ENCODE data around the gene CIROP. TPM values are rescaled to one million over a fixed set of nuclear protein-coding genes. Genes with fewer than 3 reads are reported as not detected.

The CIROP gene
- total and polyA plus RNA-seq, 2 donors (not counting 1 experiment from before 2014, with no cell fraction given), result 0.09 to 0.17 TPM

DNA sequence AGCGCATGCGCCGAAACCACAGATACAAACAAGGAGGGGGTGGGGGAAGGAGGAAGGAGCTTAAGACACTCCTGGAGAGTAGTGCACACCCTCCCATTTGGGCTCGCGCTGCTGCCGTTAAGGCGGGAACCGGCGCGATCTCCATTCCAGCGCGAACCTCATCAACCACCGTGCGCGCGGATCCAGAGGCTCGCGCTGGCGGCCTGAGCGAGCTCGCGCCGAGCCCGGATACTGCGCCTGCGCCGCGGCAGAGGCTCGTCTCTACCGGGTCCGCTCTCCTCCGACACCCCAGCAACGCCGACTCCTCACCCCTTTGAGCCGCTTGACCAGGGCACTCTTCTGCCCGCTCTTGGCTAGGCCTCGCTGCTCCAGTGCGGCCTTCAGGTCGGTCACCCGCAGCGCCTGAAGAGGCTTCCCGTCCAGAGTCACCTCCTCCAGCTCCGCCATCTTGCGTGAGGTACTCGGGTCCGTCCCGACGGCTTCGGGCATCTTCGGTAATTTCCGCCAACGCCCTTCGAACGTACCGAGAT, 10.1 kb downstream of the CIROP start, which contains the start of gene ACIN1:
ACIN1 (minus strand) TSS at position 471 of the 530 bp plus-strand sequence; CDS start at position 447, 24 bp downstream.
- H3K79me2 ChIP-seq (ENCODE audit: control insufficient read depth, insufficient read depth, low read length), result peaks cover 73% of the 10 kb centered on the region
- TF ChIP-seq EZH2 (IDR thresholded peaks at IDR 0.05; ENCODE audit: low read length, missing control alignments), result no peak
- TF ChIP-seq, protein P1, sequence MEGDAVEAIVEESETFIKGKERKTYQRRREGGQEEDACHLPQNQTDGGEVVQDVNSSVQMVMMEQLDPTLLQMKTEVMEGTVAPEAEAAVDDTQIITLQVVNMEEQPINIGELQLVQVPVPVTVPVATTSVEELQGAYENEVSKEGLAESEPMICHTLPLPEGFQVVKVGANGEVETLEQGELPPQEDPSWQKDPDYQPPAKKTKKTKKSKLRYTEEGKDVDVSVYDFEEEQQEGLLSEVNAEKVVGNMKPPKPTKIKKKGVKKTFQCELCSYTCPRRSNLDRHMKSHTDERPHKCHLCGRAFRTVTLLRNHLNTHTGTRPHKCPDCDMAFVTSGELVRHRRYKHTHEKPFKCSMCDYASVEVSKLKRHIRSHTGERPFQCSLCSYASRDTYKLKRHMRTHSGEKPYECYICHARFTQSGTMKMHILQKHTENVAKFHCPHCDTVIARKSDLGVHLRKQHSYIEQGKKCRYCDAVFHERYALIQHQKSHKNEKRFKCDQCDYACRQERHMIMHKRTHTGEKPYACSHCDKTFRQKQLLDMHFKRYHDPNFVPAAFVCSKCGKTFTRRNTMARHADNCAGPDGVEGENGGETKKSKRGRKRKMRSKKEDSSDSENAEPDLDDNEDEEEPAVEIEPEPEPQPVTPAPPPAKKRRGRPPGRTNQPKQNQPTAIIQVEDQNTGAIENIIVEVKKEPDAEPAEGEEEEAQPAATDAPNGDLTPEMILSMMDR (conservative IDR thresholded peaks at IDR 0.05 in 1 of 2, IDR thresholded peaks at IDR 0.05 in 1 of 2; ENCODE audit: low read depth in 1 of 2, low read length in 2 of 2), result no peak
- no peaks in the 10 kb centered on the region for H3K27me3 ChIP-seq (ENCODE audit: control insufficient read depth, insufficient read depth, low read length)
- peak; percentile 87 to 92 for DNase-seq (ENCODE audit: low read depth in 2 of 2)
- H3K4me1 ChIP-seq (ENCODE audit: control insufficient read depth, extremely low read depth, insufficient read depth, low read length), result no peaks in the 10 kb centered on the region
- peaks cover 11% of the 10 kb centered on the region for H3K36me3 ChIP-seq (ENCODE audit: control insufficient read depth, insufficient read depth, low read length)
- peak within 1 kb of the TSS; percentile 92 for H3K4me2 ChIP-seq (ENCODE audit: extremely low read depth, insufficient read depth, low read length)
- H3K27ac ChIP-seq (ENCODE audit: insufficient read depth, low read length), result peak within 1 kb of the TSS; percentile 98
- H3K4me3 ChIP-seq (replicated peaks in 1 of 4; ENCODE audit: control extremely low read depth in 1 of 4, insufficient read depth in 1 of 4, low read depth in 3 of 4, low read length in 4 of 4), result peak within 1 kb of the TSS; percentile 79 to 93 (median 87)
- H3K9me3 ChIP-seq (ENCODE audit: control insufficient read depth, insufficient read depth, low read depth, low read length), result no peaks in the 10 kb centered on the region
- peak within 1 kb of the TSS; percentile 83 for H2AFZ ChIP-seq (ENCODE audit: low read length)
- H4K20me1 ChIP-seq (ENCODE audit: control insufficient read depth, extremely low read depth, insufficient read depth, low read length), result no peaks in the 10 kb centered on the region
- peak within 1 kb of the TSS; percentile 99 for H3K9ac ChIP-seq (ENCODE audit: insufficient read depth, low read length)

DNA sequence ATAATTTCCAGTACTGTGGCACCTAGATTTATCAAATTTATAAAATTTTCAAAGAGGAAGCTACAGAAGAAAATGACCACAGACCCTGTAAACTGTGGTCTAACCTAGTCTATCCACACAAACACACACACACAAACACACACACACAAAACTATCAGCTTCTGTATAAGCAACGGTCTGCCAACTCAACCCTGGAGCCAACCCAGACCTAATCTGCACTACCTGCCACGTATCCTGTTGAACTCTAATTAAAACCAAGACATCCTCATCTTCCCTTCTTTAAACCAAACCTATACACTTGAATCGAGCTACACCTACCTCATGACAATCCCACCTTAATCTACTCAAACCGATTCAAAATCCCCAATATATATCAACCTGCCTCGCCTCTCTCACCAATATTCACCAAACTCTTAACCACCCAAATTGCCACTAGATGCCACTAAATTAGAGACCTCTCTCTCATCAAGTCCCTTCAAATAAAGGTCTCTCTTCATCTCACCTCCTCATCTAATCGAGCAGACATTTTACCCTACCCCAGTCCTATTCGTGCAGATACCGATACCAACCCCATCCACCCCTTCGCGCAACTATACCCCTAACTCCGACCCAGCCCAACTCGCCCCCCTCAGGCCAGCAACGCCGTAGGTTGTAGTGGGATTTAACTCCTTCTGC, 10.7 kb downstream of the CIROP start:
- Histone ChIP-seq H3K27ac (ENCODE audit: insufficient read depth, low read length) (peak overlapping the region; percentile 98), H3K9me3 (ENCODE audit: control insufficient read depth, insufficient read depth, low read depth, low read length) (no peaks in the 10 kb centered on the region), H3K4me1 (ENCODE audit: control insufficient read depth, extremely low read depth, insufficient read depth, low read length) (no peaks in the 10 kb centered on the region), H4K20me1 (ENCODE audit: control insufficient read depth, extremely low read depth, insufficient read depth, low read length) (no peaks in the 10 kb centered on the region), H3K4me3 (replicated peaks in 1 of 4; ENCODE audit: control extremely low read depth in 1 of 4, insufficient read depth in 1 of 4, low read depth in 3 of 4, low read length in 4 of 4) (peak overlapping the region; percentile 79 to 93 (median 87)), H3K27me3 (ENCODE audit: control insufficient read depth, insufficient read depth, low read length) (no peaks in the 10 kb centered on the region), H3K36me3 (ENCODE audit: control insufficient read depth, insufficient read depth, low read length) (peaks cover 15% of the 10 kb centered on the region), H3K79me2 (ENCODE audit: control insufficient read depth, insufficient read depth, low read length) (peaks cover 76% of the 10 kb centered on the region), H3K9ac (ENCODE audit: insufficient read depth, low read length) (peak overlapping the region; percentile 99), H2AFZ (ENCODE audit: low read length) (no peak overlapping the region), H3K4me2 (ENCODE audit: extremely low read depth, insufficient read depth, low read length) (peak overlapping the region; percentile 92)
- TF ChIP-seq EZH2 (IDR thresholded peaks at IDR 0.05; ENCODE audit: low read length, missing control alignments), result no peak
- TF ChIP-seq, protein P1 (conservative IDR thresholded peaks at IDR 0.05 in 1 of 2, IDR thresholded peaks at IDR 0.05 in 1 of 2; ENCODE audit: low read depth in 1 of 2, low read length in 2 of 2), result peak; percentile 27
- no peak for DNase-seq (ENCODE audit: low read depth in 2 of 2)

DNA sequence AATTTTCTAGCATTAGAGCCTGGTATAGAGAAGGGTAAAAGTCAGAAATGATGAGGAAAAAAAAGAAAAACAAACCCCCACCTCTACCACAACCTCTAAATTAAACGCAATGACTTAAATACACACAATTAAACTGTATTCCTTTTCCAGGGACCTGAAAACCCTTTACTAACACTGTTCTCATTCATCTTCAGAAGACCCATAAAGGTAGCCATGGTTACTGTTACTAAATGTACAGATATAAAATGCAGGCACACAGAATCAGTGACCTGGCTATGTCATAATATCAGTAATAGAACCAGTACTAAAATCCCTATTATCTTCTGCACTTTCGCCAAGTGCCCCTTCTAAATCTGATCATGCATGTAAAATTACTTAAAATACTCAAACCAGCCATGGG, 11.3 kb downstream of the CIROP start:
- H3K4me2 ChIP-seq (ENCODE audit: extremely low read depth, insufficient read depth, low read length), result peak overlapping the region; percentile 92

More for the DNA sequence above, 11.3 kb downstream of the CIROP start:
- Histone ChIP-seq H3K9me3 (ENCODE audit: control insufficient read depth, insufficient read depth, low read depth, low read length) (no peaks in the 10 kb centered on the region), H2AFZ (ENCODE audit: low read length) (no peak overlapping the region), H3K79me2 (ENCODE audit: control insufficient read depth, insufficient read depth, low read length) (peaks cover 73% of the 10 kb centered on the region), H3K27ac (ENCODE audit: insufficient read depth, low read length) (peak overlapping the region; percentile 98), H3K4me3 (replicated peaks in 1 of 4; ENCODE audit: control extremely low read depth in 1 of 4, insufficient read depth in 1 of 4, low read depth in 3 of 4, low read length in 4 of 4) (peak overlapping the region; percentile 79 to 93 (median 87)), H4K20me1 (ENCODE audit: control insufficient read depth, extremely low read depth, insufficient read depth, low read length) (no peaks in the 10 kb centered on the region), H3K36me3 (ENCODE audit: control insufficient read depth, insufficient read depth, low read length) (peaks cover 15% of the 10 kb centered on the region), H3K9ac (ENCODE audit: insufficient read depth, low read length) (peak overlapping the region; percentile 99), H3K4me1 (ENCODE audit: control insufficient read depth, extremely low read depth, insufficient read depth, low read length) (no peaks in the 10 kb centered on the region), H3K27me3 (ENCODE audit: control insufficient read depth, insufficient read depth, low read length) (no peaks in the 10 kb centered on the region)
- no peak for DNase-seq (ENCODE audit: low read depth in 2 of 2)
- no peak for TF ChIP-seq EZH2 (IDR thresholded peaks at IDR 0.05; ENCODE audit: low read length, missing control alignments)
- TF ChIP-seq, protein P1 (conservative IDR thresholded peaks at IDR 0.05 in 1 of 2, IDR thresholded peaks at IDR 0.05 in 1 of 2; ENCODE audit: low read depth in 1 of 2, low read length in 2 of 2), result no peak

Data from fibroblast of lung (primary cell).